CD4-positive, alpha-beta T cell treated with Interleukin-4 for 4 hours (primary cell): ENCODE data around the gene TGFA.
A peak's percentile ranks its signal among the peaks of the same experiment; 100 is the strongest.

Experiments
- DNase-seq: peaks from one replicate; pipeline ENCODE4 v3.0.0-alpha.2; 2020

The TGFA gene

DNA sequence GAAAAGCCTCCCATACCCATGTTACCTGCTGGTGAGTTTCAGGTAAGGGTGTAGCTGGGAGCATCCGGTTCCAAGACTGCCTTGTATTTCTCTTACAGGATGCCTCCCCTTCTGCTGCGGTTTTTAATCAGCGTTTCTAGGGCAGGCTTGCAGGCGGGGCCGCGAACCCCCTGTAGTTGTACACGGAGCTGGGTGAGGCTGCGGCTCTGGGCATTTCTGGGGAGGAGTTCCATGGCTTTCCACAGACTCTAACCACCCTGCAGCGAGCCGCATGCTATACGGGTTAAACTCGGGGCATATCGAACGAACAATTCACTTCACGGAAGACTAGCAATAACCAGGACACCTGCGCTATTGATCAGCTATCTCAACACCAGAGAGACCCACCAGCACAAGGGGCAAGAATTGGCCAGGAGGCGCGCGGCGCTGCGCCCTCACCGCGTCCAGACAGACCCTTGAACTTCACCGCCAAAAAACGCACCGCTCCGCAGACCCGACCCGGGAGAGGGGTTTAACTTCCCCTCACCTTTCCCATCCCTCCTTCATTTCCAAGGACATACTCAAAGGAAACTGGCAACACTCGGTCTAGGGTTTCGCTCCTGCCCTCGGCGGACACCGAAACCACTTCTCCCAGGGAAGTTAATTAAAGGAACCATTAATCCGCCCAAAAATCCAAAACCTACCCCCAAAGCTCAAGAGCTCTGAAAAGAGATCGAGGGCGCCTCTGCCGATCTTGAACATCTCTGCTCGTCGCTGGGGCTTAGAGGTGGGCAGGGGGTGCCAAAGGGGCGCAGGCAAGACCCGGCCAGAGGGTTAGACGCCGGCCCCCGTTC, 909 bp downstream of the TGFA start:
- no peak for DNase-seq

- DNase-seq: no peak
Observed at GRCh38 chr2:70551167-70551566, 2.5 kb downstream of the TGFA start.

- no peak for DNase-seq
Observed at GRCh38 chr2:70549962-70550361, 3.7 kb downstream of the TGFA start.

- DNase-seq: no peak
Observed at GRCh38 chr2:70549064-70549710, 4.4 kb downstream of the TGFA start.

DNA sequence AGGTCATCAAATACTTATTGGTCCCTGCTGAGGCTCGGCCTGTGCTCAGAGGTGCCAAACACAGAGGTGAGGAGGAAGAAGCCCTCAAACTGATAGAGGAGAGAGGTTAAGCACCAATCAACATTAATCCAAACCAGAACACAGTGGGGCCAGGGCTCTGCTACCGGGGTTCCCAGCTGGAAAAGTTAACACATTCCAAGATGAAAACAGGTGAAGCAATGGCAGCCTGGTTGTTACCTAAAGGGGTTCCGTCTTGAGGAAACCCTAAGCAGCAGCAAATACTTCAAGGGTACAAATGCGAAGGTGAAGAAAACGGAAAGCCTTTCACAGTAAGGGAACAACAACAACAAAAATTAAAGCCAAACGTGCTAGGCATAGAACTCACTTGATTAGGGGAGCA, 5.4 kb downstream of the TGFA start:
- DNase-seq: no peak

DNA sequence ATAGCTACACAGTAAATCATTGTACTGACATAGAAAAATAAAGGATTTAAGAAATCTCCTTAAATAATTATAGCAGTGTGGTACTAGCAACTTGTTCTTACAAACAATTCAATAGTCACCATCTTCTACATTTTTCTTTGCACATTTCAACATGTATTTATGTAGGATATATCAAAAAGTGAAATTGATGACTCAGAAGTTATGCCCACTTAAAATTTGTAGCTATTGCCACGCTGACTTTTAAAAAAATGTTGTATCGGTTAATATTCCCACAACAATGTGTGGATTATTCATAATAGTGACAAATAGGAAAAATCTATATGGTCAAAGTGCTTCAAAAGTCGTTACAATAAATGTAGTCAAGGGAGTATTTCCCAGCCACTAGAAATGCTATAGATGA, 6.7 kb downstream of the TGFA start:
- no peak for DNase-seq

DNA sequence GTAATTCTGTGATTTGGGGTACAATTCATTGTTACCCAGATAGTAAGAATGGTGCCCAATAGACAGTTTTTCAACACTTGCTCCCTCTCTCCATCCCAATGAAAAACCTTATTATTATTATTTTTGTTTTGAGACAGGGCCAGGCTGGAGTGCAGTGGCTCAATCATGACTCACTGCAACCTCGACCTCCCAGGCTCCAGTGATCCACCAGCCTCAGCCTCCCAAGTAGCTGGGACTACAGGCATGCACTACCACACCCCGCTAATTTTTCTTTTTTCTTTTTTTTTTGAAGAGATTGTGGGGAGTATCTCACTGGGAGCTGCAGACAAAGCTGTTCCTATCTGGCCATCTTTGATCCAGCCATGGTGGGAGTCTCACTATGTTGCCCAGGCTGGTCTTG, 7.2 kb downstream of the TGFA start:
- DNase-seq: no peak

- DNase-seq: no peak
Observed at GRCh38 chr2:70541481-70542020, 12.1 kb downstream of the TGFA start.

GRCh38 chr2:70537840-70538239, 15.8 kb downstream of the TGFA start:
- no peak for DNase-seq

DNA sequence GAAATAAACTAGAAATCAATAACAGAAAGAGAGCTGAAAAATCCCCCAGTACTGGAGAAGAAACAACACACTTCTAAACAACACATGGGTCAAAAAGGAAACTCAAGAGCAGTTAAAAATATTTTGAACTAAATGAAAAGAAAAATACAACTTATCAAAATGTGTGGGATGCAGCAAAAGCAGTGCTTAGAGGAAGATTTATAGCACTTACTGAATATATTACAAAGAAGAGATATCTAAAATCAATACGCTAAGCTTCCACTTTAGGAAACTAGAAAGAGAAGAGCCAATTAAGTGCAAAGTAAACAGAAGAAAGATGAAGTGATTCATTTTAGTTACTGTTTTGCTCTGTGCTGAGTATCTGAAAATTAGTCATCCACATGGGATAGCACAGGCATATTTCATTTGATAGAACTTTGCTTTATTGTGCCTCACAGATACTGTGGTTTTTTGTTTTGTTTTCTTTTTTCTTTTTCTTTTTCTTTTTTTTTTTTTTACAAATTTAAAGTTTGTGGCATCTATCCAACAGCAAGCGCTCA, 17.0 kb downstream of the TGFA start:
- no peak for DNase-seq

GRCh38 chr2:70535573-70535972, 18.1 kb downstream of the TGFA start:
- DNase-seq: no peak

DNA sequence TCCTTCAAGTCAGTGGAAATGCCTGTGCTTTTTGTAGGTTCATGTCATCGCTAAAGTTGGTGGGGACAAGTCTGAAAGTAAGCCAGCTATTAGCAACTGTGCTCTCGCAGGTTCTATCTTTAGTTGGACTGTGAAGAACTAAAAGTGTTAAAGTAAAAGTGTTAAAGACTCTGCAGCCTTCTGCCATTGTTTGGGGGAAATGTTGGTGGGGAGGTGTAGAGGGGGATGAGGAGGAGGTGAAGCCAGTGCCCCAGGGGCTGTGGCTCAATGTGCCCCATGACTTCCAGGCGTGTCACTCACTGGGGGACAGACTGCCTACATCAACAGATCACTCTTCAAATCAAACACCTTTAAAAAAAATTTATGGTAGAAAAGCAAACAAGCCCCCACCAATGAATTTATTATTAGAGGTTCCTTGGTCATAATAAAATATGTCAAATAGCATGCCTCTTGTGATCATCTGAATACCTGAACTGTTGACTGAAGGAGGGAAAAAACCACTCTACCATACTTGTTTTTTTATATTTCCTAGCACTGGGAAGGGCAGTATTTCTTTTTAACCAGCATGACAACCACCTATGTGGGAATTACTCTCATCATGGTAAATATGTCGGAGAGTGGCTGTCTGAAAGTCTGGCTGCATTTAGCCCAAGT, 19.3 kb downstream of the TGFA start:
- DNase-seq: no peak

DNA sequence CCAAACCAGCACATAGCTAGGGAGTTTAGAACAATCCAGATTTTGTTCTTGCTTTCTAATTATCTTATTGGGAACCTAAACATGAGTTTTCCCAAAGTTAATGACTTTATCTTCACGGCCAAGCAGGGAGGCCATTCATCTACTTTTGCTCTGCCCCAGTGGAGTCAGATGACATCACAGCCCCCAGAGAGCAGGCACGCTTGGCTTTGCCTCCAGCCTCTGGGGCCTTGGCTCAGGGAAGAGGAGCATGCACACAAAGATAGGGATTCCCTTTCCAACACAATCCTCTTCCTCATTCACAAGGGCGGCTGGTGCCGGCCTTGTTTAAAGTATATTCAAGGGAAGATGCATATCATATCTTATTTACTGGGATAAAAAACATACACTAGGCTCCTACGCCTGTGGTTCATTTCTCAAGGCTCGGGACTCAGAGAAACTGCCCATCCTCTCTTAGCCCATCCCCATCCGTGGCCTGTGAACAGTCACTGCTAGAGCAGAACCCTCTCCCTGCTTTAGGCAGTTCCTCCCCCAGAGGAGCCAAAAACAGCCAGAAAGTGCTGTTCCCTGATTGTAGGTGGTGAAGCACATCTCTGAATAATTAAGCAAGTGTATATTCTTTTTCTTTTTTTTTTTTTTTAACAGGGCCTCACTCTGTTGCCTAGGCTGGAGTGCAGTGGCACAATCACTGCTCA, 21.2 kb downstream of the TGFA start:
- DNase-seq: no peak

DNA sequence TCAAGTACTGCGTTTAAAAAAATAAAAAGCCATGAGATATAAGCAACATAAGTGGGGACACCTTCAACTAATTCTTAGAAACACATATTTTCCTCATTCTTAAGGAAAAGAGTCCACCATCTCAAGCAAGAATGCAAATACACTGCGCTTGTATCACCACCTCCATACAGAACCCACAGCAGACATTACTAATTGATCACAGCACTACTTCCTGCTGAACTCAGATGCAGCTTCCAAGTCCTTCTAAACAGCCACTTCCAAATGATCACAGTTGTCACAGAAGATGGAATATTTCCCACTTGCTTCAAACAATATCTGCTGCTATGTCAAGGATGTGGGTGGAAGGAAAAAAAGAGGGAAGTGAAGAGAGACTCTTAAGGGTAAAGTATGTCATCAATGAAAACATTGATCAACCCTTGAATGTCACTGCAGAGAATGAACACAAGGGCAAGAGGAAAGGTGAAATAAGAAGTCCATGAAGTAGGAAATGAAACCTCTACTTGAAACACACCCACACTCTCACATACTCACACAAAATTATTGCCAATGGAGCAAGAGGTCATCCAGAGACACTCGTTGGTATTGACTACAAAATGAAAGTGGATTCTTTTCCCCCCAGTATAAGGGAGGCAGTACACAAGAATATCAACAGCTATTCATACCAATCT, 22.1 kb downstream of the TGFA start:
- no peak for DNase-seq

GRCh38 chr2:70529610-70530009, 24.0 kb downstream of the TGFA start:
- DNase-seq: no peak

DNA sequence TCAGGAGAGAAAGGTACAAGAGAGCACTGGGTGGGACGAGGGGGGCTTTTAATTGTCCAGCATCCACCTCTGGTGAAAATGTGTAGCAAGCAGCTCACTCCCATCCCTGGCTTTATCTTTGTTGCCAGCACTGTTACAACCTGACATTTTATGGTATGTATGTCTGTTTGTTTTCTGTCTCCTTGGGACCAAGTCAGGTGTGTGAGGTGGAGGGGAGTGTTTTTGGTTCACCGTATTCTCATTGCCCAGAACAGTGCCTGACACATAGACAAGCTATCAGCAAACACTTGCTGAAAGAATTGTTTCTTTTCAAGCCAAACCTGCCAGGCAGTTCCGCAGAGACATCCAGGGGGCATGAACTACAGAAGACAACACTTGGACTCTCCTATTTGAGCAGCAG, 24.7 kb downstream of the TGFA start:
- DNase-seq: no peak

DNA sequence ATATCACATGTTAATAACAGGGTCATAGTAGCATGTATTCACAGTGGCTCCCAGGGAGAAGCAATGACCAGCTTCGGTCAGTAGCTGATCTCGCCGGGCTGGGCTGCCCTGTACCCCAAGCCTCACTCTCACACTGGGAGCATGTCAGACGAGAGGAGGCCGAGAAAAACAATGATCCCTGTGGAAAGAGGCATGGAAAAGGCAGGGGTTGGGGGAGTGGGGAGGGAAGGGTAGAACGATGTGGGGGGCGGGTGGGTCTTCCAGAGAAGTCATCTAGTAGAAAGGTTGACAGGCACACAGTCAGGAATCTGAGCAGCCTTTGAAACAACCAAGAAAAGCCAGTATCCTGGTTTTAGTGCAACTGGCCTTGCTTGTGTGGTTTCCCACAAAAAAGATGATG, 25.4 kb downstream of the TGFA start:
- DNase-seq: no peak

DNA sequence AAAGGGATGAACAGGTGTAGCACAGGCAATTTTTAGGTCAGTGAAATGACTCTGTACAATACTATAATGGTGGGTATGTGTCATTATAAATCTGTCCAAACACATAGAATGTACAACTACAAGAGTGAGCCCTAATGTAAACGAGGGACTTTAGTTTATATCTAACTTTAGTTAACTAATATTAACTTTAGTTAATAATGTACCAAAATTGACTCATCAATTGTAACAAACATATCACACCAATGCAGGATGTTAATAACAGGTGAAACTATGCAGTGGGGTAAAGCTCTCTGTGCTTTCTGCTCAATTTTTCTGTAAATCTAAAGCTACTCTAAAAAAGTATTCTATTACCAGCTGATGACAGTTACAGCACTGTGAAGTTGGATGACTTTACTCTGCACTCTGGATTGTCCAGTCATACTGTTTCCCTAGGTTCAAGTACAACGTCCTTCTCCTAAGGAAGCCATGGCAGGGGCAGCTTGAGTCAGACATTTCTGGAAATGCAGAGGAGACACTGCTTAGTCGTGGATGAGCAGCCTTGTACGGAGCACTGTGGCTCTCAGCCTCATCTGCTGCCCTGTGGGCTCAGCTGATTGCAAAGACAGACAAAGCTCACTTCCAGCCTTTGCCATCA, 26.1 kb downstream of the TGFA start:
- DNase-seq: no peak

GRCh38 chr2:70526126-70526525, 27.5 kb downstream of the TGFA start:
- no peak for DNase-seq

DNA sequence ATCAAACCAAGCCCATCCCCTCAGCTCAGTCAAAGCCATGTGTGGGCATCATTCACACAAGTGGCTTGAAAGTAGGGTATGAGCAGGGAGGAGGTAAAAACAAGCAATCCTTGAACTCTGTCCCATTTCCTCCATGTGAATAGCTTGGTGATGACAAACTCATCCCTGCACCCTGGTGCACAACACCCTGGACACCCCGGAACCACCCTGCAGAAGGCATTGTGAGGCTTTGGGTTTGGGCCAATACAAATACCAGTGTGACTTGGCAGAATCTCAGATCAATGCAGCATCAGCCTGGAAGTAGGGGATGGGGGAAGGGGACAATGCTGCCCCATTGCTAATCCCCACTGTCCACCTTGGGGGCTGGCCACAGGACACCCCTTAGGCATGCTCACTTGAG, 28.6 kb downstream of the TGFA start:
- DNase-seq: no peak

- peak; percentile 46 for DNase-seq
Observed at GRCh38 chr2:70523996-70524965, 29.3 kb downstream of the TGFA start.
